ENCODE measurements around the gene AHCYL2. TPM values are rescaled to one million over a fixed set of nuclear protein-coding genes. Genes with fewer than 3 reads are reported as not detected.
"Not testable (repeated sequence)": the region's sequence is repeated elsewhere in the genome, so short reads cannot be mapped to it uniquely, and the experiment has no call there.

Gene AHCYL2
- total RNA-seq, 1 donor from 2014 or later = 39.3 TPM

GRCh38 chr7:129212596-129212995 is 12.2 kb upstream of the AHCYL2 start:
- H3K27me3 Mint-ChIP-seq (ENCODE audit: insufficient read depth, low read depth) = peaks cover 7% of the 10 kb centered on the region
- H3K9ac ChIP-seq = no peak overlapping the region

GRCh38 chr7:129213828-129214227 is 11.0 kb upstream of the AHCYL2 start:
- Histone ChIP-seq H3K9me3 (ENCODE audit: low read depth) (no peaks in the 10 kb centered on the region), H3K4me1 (peaks cover 2% of the 10 kb centered on the region), H3K9ac (no peak overlapping the region), H3K27me3 (no peaks in the 10 kb centered on the region), H2AFZ (replicated peaks) (no peak overlapping the region), H3K36me3 (no peaks in the 10 kb centered on the region), H3K4me3 (no peak overlapping the region), H3F3A (ENCODE audit: low read depth) (peaks cover 13% of the 10 kb centered on the region), H3K79me2 (ENCODE audit: low read depth) (no peaks in the 10 kb centered on the region), H3K27ac (no peak overlapping the region), H3K4me2 (no peak overlapping the region), H4K20me1 (ENCODE audit: low read depth) (peaks cover 10% of the 10 kb centered on the region)
- Mint-ChIP-seq H3K27me3 (ENCODE audit: insufficient read depth, low read depth) (peaks cover 6% of the 10 kb centered on the region), H3K36me3 (peaks cover 37% of the 10 kb centered on the region), H3K4me1 (peaks cover 10% of the 10 kb centered on the region), H3K9me3 (peaks cover 7% of the 10 kb centered on the region), H3K4me3 (no peak overlapping the region), H3K27ac (peak overlapping the region; percentile 72)
- peak; percentile 64 for DNase-seq (ENCODE audit: low spot score)
- TF ChIP-seq EZH2 (IDR thresholded peaks at IDR 0.05) (no peak), CTCF (IDR thresholded peaks at IDR 0.05) (peak; percentile 43), EZH2phosphoT487 (IDR thresholded peaks at IDR 0.05) (no peak)

More at GRCh38 chr7:129212596-129212995, 12.2 kb upstream of the AHCYL2 start:
- H3K27ac Mint-ChIP-seq = no peak overlapping the region
- no peaks in the 10 kb centered on the region for H3K36me3 ChIP-seq
- TF ChIP-seq EZH2phosphoT487 (IDR thresholded peaks at IDR 0.05) = no peak
- TF ChIP-seq EZH2 (IDR thresholded peaks at IDR 0.05) = no peak
- TF ChIP-seq CTCF (IDR thresholded peaks at IDR 0.05) = no peak
- no peak overlapping the region for H3K4me3 Mint-ChIP-seq
- H3K36me3 Mint-ChIP-seq = peaks cover 35% of the 10 kb centered on the region
- H3K9me3 ChIP-seq (ENCODE audit: low read depth) = no peaks in the 10 kb centered on the region
- H2AFZ ChIP-seq (replicated peaks) = no peak overlapping the region
- peaks cover 10% of the 10 kb centered on the region for H4K20me1 ChIP-seq (ENCODE audit: low read depth)
- H3F3A ChIP-seq (ENCODE audit: low read depth) = peaks cover 13% of the 10 kb centered on the region
- no peaks in the 10 kb centered on the region for H3K27me3 ChIP-seq
- no peak overlapping the region for H3K4me2 ChIP-seq
- H3K9me3 Mint-ChIP-seq = peaks cover 7% of the 10 kb centered on the region
- H3K79me2 ChIP-seq (ENCODE audit: low read depth) = no peaks in the 10 kb centered on the region
- no peak for DNase-seq (ENCODE audit: low spot score)
- no peak overlapping the region for H3K4me3 ChIP-seq
- peaks cover 7% of the 10 kb centered on the region for H3K4me1 Mint-ChIP-seq
- H3K27ac ChIP-seq = no peak overlapping the region
- no peaks in the 10 kb centered on the region for H3K4me1 ChIP-seq

- H3K4me3 Mint-ChIP-seq, H3K4me1 ChIP-seq: not testable (repeated sequence)
- peaks cover 13% of the 10 kb centered on the region for H3F3A ChIP-seq (ENCODE audit: low read depth)
Measured at GRCh38 chr7:129215691-129216090, 9.1 kb upstream of the AHCYL2 start.

GRCh38 chr7:129216101-129216715 is 8.6 kb upstream of the AHCYL2 start:
- H3K9ac ChIP-seq; H4K20me1 ChIP-seq (ENCODE audit: low read depth); H3K9me3 Mint-ChIP-seq; H3K36me3 ChIP-seq; H3K4me3 ChIP-seq; H2AFZ ChIP-seq (replicated peaks); H3K4me1 ChIP-seq; H3K79me2 ChIP-seq (ENCODE audit: low read depth); H3K9me3 ChIP-seq (ENCODE audit: low read depth); H3K4me2 ChIP-seq; DNase-seq (ENCODE audit: low spot score); H3K27me3 ChIP-seq; H3K4me3 Mint-ChIP-seq; H3K27me3 Mint-ChIP-seq (ENCODE audit: insufficient read depth, low read depth); H3K27ac ChIP-seq; H3K27ac Mint-ChIP-seq: not testable (repeated sequence)
- H3F3A ChIP-seq (ENCODE audit: low read depth) = peaks cover 13% of the 10 kb centered on the region
- H3K4me1 Mint-ChIP-seq = peaks cover 11% of the 10 kb centered on the region
- H3K36me3 Mint-ChIP-seq = peaks cover 26% of the 10 kb centered on the region

More at GRCh38 chr7:129215691-129216090, 9.1 kb upstream of the AHCYL2 start:
- not testable (repeated sequence) for H3K27me3 Mint-ChIP-seq (ENCODE audit: insufficient read depth, low read depth); H3K9me3 ChIP-seq (ENCODE audit: low read depth); H3K36me3 ChIP-seq; H3K27ac ChIP-seq; H4K20me1 ChIP-seq (ENCODE audit: low read depth); H2AFZ ChIP-seq (replicated peaks); H3K27me3 ChIP-seq; H3K4me3 ChIP-seq; H3K79me2 ChIP-seq (ENCODE audit: low read depth); H3K9me3 Mint-ChIP-seq; DNase-seq (ENCODE audit: low spot score); H3K4me2 ChIP-seq; H3K9ac ChIP-seq
- peaks cover 11% of the 10 kb centered on the region for H3K4me1 Mint-ChIP-seq
- peak overlapping the region; percentile 76 for H3K27ac Mint-ChIP-seq
- peaks cover 29% of the 10 kb centered on the region for H3K36me3 Mint-ChIP-seq

GRCh38 chr7:129216821-129217416 is 7.9 kb upstream of the AHCYL2 start:
- H2AFZ ChIP-seq (replicated peaks); H3K27ac Mint-ChIP-seq; H3K79me2 ChIP-seq (ENCODE audit: low read depth); H3K36me3 ChIP-seq; H4K20me1 ChIP-seq (ENCODE audit: low read depth); H3K27me3 Mint-ChIP-seq (ENCODE audit: insufficient read depth, low read depth); DNase-seq (ENCODE audit: low spot score); H3K27ac ChIP-seq; H3K9me3 ChIP-seq (ENCODE audit: low read depth); H3K4me1 ChIP-seq; H3K4me3 Mint-ChIP-seq; H3K4me2 ChIP-seq; H3K4me3 ChIP-seq; H3K27me3 ChIP-seq; H3K9me3 Mint-ChIP-seq; H3K9ac ChIP-seq: not testable (repeated sequence)
- Mint-ChIP-seq H3K36me3 (peaks cover 22% of the 10 kb centered on the region), H3K4me1 (peaks cover 14% of the 10 kb centered on the region)
- peaks cover 13% of the 10 kb centered on the region for H3F3A ChIP-seq (ENCODE audit: low read depth)
